Caco-2 (cell line): ENCODE measurements around the gene PTPRN2. TPM values are rescaled to one million over a fixed set of nuclear protein-coding genes. Genes with fewer than 3 reads are reported as not detected.

ENCODE experiments used
- BruUV-seq: library from RNA; stranded (reverse); fragments of 400-500 nt; replicated peaks from 2 replicates; lab custom pipeline; 2021; lab: Mats Ljungman, UMichigan
- CTCF ChIA-PET: fragments of 300-600 bp; sonication (Branson Sonifier 250); formaldehyde crosslinking; loops from one replicate; lab custom pipeline; 2022; ENCODE audit warnings: antibody characterized with exemption; lab: Charles Lee
- POLR2A ChIA-PET: fragments of 300-600 bp; sonication (Branson Sonifier 250); formaldehyde crosslinking; loops from one replicate; lab custom pipeline; 2022; ENCODE audit warnings: antibody characterized with exemption; lab: Charles Lee
- DNase-seq, 2 experiments: peaks; one replicate each; pipeline versions ENCODE4 v3.0.0 to v3.0.0-alpha.2; 2020 to 2022
- H3K27me3 ChIP-seq: replicated peaks from 2 replicates; pipeline ENCODE4 v1.6.0; 2011; ENCODE audit warnings: low read length; ENCODE audit not compliant: control insufficient read depth, insufficient read depth
- H3K36me3 ChIP-seq: 2 replicates; pipeline ENCODE4 v1.5.1; 2011; ENCODE audit warnings: low read length; ENCODE audit not compliant: control insufficient read depth, insufficient read depth
- H3K4me1 ChIP-seq: fragments of 250-450 bp; sonication (Bioruptor Pico); 2 replicates; pipeline ENCODE4 v1.5.1; 2020; ENCODE audit warnings: mild to moderate bottlenecking
- H3K4me3 ChIP-seq: 2 replicates; pipeline ENCODE4 v1.5.1; 2011; ENCODE audit warnings: low read depth, mild to moderate bottlenecking, control low read depth, low read length
- H3K9me3 ChIP-seq: fragments of 250-450 bp; sonication (Bioruptor Pico); 2 replicates; pipeline ENCODE4 v1.5.1; 2020; ENCODE audit warnings: mild to moderate bottlenecking, moderate library complexity
- H3K27ac Mint-ChIP-seq: one replicate; pipeline ENCODE4 v1.8.0; 2022; ENCODE audit warnings: mixed read lengths; ENCODE audit not compliant: unreplicated experiment
- H3K27me3 Mint-ChIP-seq: one replicate; pipeline ENCODE4 v1.8.0; 2022; ENCODE audit warnings: mixed read lengths; ENCODE audit not compliant: insufficient read depth, unreplicated experiment
- H3K36me3 Mint-ChIP-seq: one replicate; pipeline ENCODE4 v1.8.0; 2022; ENCODE audit warnings: mild to moderate bottlenecking, mixed read lengths; ENCODE audit not compliant: insufficient read depth, unreplicated experiment
- H3K4me1 Mint-ChIP-seq: one replicate; pipeline ENCODE4 v1.8.0; 2022; ENCODE audit warnings: low read depth, mixed read lengths; ENCODE audit not compliant: unreplicated experiment
- H3K4me3 Mint-ChIP-seq: one replicate; pipeline ENCODE4 v1.8.0; 2022; ENCODE audit warnings: mild to moderate bottlenecking, moderate library complexity, mixed read lengths; ENCODE audit not compliant: unreplicated experiment
- H3K9me3 Mint-ChIP-seq: one replicate; pipeline ENCODE4 v1.8.0; 2022; ENCODE audit warnings: mixed read lengths; ENCODE audit not compliant: unreplicated experiment
- CTCF ChIP-seq, 2 experiments: fragments of 200-600 bp in 1 of 2; IDR thresholded peaks; 1 replicate in 1 of 2; 2 replicates in 1 of 2; pipeline versions ENCODE4 v1.5.1 to v1.8.0; 2011 to 2022; ENCODE audit warnings: antibody characterized with exemption in 1 of 2, control low read depth in 1 of 2, inconsistent platforms in 1 of 2, low read depth in 1 of 2, low read length in 1 of 2, mild to moderate bottlenecking in 1 of 2, moderate library complexity in 1 of 2; ENCODE audit not compliant: insufficient read depth in 1 of 2, severe bottlenecking in 1 of 2, unreplicated experiment in 1 of 2
- intact Hi-C: fragments of 100-400 bp; cut with micrococcal nuclease; formaldehyde crosslinking; loops from one replicate; pipeline ENCODE4 v1.10.0; 2022; ENCODE audit not compliant: unreplicated experiment
- total RNA-seq: library from RNA; stranded (reverse); gene quantifications from 2 replicates; pipeline ENCODE4 v1.2.3, GENCODE V29; 2022

The PTPRN2 gene
- total RNA-seq, 1 experiment from 2014 or later, result 1.4 TPM

- intact Hi-C loops, result no loop called here
- peaks cover 6% of the 10 kb centered on the region; the same call in 1 of the 2 replicates for H3K4me1 ChIP-seq
- POLR2A ChIA-PET, result no interaction called here
- no peaks in the 10 kb centered on the region for H3K9me3 ChIP-seq
- CTCF ChIA-PET, result no interaction called here
- H3K4me3 ChIP-seq, result no peak overlapping the region
- no peak for DNase-seq
- no peaks in the 10 kb centered on the region for H3K9me3 Mint-ChIP-seq
- H3K4me1 Mint-ChIP-seq, result peaks cover 6% of the 10 kb centered on the region
- TF ChIP-seq CTCF (IDR thresholded peaks at IDR 0.05; ENCODE audit: insufficient read depth in 1 of 2, low read depth in 1 of 2, low read length in 1 of 2, severe bottlenecking in 1 of 2, unreplicated experiment in 1 of 2), result no peak
- no peaks in the 10 kb centered on the region for H3K36me3 Mint-ChIP-seq
- no peak overlapping the region for H3K27ac Mint-ChIP-seq
- H3K36me3 ChIP-seq, result no peaks in the 10 kb centered on the region
- H3K4me3 Mint-ChIP-seq, result no peak overlapping the region
- BruUV-seq, result no TSS peak
- no peaks in the 10 kb centered on the region for H3K27me3 Mint-ChIP-seq
- no peaks in the 10 kb centered on the region for H3K27me3 ChIP-seq
These were observed 93.0 kb downstream of the PTPRN2 start for GRCh38 chr7:158494643-158495042.

DNA sequence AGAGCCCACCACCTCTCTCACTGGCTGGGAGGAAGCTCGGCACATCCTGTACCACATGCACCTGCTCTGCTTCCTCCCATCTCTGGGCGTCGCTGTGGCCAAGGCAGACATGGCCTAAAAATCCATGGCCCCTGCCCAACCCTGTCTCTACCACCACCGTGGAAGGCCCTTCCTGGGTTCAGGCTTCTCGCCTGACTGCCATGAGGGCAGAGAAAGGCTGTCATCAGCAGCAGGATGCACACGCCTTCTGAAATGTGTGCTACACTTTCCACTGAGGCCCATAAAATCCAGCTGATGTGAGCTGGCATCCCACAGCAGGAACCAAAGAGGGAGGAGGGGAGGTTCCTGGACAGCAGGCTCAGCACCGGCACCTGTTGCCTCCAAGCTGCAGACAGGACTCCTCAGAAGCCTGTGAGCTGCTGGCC lies 93.4 kb downstream of the PTPRN2 start:
- intact Hi-C loops, result no loop called here
- Mint-ChIP-seq H3K4me3 (no peak overlapping the region), H3K4me1 (peaks cover 6% of the 10 kb centered on the region), H3K36me3 (no peaks in the 10 kb centered on the region), H3K9me3 (no peaks in the 10 kb centered on the region), H3K27me3 (no peaks in the 10 kb centered on the region), H3K27ac (no peak overlapping the region)
- ChIA-PET CTCF (no interaction called here), POLR2A (no interaction called here)
- Histone ChIP-seq H3K4me3 (no peak overlapping the region), H3K9me3 (no peaks in the 10 kb centered on the region), H3K36me3 (no peaks in the 10 kb centered on the region), H3K4me1 (peaks cover 6% of the 10 kb centered on the region; the same call in 1 of the 2 replicates), H3K27me3 (no peaks in the 10 kb centered on the region)
- no peak for TF ChIP-seq CTCF (IDR thresholded peaks at IDR 0.05; ENCODE audit: insufficient read depth in 1 of 2, low read depth in 1 of 2, low read length in 1 of 2, severe bottlenecking in 1 of 2, unreplicated experiment in 1 of 2)
- no peak for DNase-seq
- no TSS peak for BruUV-seq

GRCh38 chr7:158492367-158492764 lies 95.3 kb downstream of the PTPRN2 start:
- ChIA-PET POLR2A (no interaction called here), CTCF (no interaction called here)
- Mint-ChIP-seq H3K27me3 (no peaks in the 10 kb centered on the region), H3K4me3 (no peak overlapping the region), H3K27ac (no peak overlapping the region), H3K36me3 (no peaks in the 10 kb centered on the region), H3K4me1 (no peaks in the 10 kb centered on the region), H3K9me3 (no peaks in the 10 kb centered on the region)
- Histone ChIP-seq H3K4me1 (no peaks in the 10 kb centered on the region), H3K9me3 (no peaks in the 10 kb centered on the region), H3K4me3 (no peak overlapping the region), H3K36me3 (no peaks in the 10 kb centered on the region), H3K27me3 (no peaks in the 10 kb centered on the region)
- no peak for TF ChIP-seq CTCF (IDR thresholded peaks at IDR 0.05; ENCODE audit: insufficient read depth in 1 of 2, low read depth in 1 of 2, low read length in 1 of 2, severe bottlenecking in 1 of 2, unreplicated experiment in 1 of 2)
- DNase-seq, result no peak
- intact Hi-C loops, result no loop called here
- BruUV-seq, result no TSS peak
